GM12874 (cell line): ENCODE measurements around the gene MEGF11.

Source experiments
- CTCF ChIP-seq: IDR thresholded peaks from 2 replicates; pipeline ENCODE4 v1.5.1; 2011; ENCODE audit warnings: low read depth, mild to moderate bottlenecking, control low read depth, low read length, moderate library complexity; ENCODE audit not compliant: insufficient read depth

Gene MEGF11

GRCh38 chr15:65979837-65980236, 273.7 kb downstream of the MEGF11 start:
- TF ChIP-seq CTCF, result no peak

- TF ChIP-seq CTCF, result no peak
Observed at GRCh38 chr15:65979316-65979715, 274.2 kb downstream of the MEGF11 start.

- no peak for TF ChIP-seq CTCF
Observed at GRCh38 chr15:65978110-65978509, 275.4 kb downstream of the MEGF11 start.

GRCh38 chr15:65971741-65971995, 281.9 kb downstream of the MEGF11 start:
- no peak for TF ChIP-seq CTCF

DNA sequence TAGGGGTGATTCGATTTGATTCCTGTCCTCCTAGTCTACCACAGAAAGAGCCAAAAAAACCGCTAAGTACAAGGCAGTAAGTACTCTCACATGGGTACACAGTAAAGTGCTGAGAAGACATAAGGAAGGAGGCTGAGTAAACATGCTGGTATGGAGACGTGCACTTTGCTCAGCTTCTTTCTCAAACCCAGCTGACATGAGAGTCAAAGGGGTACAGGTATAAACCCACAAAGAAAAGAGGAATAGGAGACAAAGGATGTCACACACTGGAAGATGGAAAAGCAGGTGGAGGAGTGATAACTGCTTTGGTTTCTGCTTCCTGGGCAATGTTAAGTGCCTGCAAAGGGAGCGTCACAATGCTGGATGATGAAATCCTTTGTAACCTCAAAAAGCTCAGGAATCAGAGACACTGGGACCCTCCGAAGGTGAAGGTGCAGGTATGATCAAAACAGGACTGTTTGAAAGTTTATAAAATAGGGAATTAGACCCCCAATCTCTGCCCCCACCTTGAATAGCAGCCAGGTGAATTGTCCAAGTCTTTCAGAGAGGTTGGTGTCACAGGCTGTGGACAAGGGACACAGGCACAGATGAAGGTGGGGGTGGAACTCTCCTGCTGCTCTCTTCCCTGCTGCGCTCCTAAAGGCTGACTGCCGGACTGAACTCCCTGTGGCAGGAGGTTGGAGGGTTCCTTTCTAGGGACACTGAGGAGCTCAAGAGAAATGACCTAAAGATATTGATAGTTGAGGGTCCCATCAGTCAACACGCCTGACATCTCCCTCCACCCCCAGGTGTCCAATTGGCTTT, 282.4 kb downstream of the MEGF11 start:
- TF ChIP-seq CTCF, result no peak

- TF ChIP-seq CTCF, result no peak
Observed at GRCh38 chr15:65969865-65970816, 283.4 kb downstream of the MEGF11 start.

DNA sequence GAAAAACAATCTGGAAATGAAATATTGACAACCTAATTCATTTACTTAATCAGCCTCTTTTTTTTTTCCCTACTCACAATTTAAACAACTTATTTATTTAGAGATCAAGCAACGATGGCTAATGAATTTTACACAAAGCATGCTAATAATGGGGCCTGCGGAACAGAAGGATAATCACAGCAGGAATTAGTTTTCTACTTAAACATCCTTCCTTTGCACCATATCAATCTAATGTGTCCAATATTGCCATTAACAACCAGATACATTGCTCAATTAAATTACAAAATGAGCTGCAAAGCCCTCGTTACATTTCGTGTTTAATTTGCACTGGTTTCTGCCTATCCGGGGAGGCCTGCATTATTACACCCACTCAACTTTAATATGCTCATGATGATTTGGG, 285.0 kb downstream of the MEGF11 start:
- no peak for TF ChIP-seq CTCF
